Neural crest cell (in vitro differentiated cells): ENCODE measurements around the gene GABBR1. TPM values are rescaled to one million over a fixed set of nuclear protein-coding genes. Genes with fewer than 3 reads are reported as not detected.

Source experiments
- DNase-seq: peaks from one replicate; pipeline ENCODE4 v3.0.0; 2021; ENCODE audit warnings: low read depth, mixed read lengths, low spot score
- H3K27ac Mint-ChIP-seq: one replicate; pipeline ENCODE4 v1.8.0; 2021; ENCODE audit warnings: mild to moderate bottlenecking, mixed read lengths; ENCODE audit not compliant: unreplicated experiment
- H3K27me3 Mint-ChIP-seq: 2 replicates; pipeline ENCODE4 v1.8.0; 2021; ENCODE audit warnings: low read depth, mild to moderate bottlenecking, mixed read lengths
- H3K36me3 Mint-ChIP-seq: 2 replicates; pipeline ENCODE4 v1.8.0; 2021; ENCODE audit warnings: low read depth, mild to moderate bottlenecking, mixed read lengths
- H3K4me1 Mint-ChIP-seq: 2 replicates; pipeline ENCODE4 v1.8.0; 2021; ENCODE audit warnings: mixed read lengths
- H3K4me3 Mint-ChIP-seq: one replicate; pipeline ENCODE4 v1.8.0; 2021; ENCODE audit warnings: mild to moderate bottlenecking, mixed read lengths
- H3K9me3 Mint-ChIP-seq: 2 replicates; pipeline ENCODE4 v1.8.0; 2021; ENCODE audit warnings: mixed read lengths
- total RNA-seq: library from RNA; stranded (reverse); gene quantifications from 2 replicates; pipeline ENCODE4 v1.2.1, GENCODE V29; 2021
- TF ChIP-seq, protein P1 (sequence below): fragments of 200-600 bp; sonication (generic); conservative IDR thresholded peaks from 2 replicates; pipeline ENCODE4 v1.5.0; 2021; ENCODE audit warnings: antibody characterized with exemption, mild to moderate bottlenecking

Gene GABBR1
- total RNA-seq, 1 donor from 2014 or later = 79.7 TPM

DNA sequence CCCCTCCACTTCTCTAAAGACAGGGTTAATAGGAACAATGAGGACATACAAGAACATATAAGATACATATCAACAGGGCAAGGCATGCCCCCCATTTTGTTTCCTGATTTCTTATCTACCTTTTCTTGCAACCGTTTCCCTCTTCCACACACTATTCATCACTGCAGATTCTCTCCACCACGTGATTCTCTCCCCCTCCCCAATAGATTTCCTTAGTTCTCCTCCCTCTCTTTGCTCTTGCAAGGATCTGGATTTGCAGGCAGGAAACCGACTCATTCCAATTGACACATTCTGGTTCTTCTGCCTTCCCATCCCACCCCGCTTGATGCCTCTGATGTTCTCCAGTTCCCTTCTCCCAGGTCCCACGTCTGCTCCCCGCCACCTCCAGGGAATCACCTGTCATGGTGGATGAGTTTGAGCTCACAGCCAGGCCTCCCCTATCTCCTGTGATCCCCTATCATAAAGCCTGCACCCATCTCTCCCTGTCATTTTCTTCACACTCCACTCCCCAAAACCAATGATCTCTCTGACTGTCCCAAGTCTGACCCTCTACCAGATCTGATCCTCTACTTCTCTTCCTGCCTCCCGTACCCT is 7.5 kb downstream of the GABBR1 start:
- Mint-ChIP-seq H3K27me3 (peaks cover 22% of the 10 kb centered on the region), H3K4me1 (peaks cover 75% of the 10 kb centered on the region), H3K4me3 (peak overlapping the region; percentile 87), H3K36me3 (peaks cover 35% of the 10 kb centered on the region), H3K27ac (no peak overlapping the region), H3K9me3 (no peaks in the 10 kb centered on the region)
- TF ChIP-seq, protein P1, sequence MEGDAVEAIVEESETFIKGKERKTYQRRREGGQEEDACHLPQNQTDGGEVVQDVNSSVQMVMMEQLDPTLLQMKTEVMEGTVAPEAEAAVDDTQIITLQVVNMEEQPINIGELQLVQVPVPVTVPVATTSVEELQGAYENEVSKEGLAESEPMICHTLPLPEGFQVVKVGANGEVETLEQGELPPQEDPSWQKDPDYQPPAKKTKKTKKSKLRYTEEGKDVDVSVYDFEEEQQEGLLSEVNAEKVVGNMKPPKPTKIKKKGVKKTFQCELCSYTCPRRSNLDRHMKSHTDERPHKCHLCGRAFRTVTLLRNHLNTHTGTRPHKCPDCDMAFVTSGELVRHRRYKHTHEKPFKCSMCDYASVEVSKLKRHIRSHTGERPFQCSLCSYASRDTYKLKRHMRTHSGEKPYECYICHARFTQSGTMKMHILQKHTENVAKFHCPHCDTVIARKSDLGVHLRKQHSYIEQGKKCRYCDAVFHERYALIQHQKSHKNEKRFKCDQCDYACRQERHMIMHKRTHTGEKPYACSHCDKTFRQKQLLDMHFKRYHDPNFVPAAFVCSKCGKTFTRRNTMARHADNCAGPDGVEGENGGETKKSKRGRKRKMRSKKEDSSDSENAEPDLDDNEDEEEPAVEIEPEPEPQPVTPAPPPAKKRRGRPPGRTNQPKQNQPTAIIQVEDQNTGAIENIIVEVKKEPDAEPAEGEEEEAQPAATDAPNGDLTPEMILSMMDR = no peak
- no peak for DNase-seq

DNA sequence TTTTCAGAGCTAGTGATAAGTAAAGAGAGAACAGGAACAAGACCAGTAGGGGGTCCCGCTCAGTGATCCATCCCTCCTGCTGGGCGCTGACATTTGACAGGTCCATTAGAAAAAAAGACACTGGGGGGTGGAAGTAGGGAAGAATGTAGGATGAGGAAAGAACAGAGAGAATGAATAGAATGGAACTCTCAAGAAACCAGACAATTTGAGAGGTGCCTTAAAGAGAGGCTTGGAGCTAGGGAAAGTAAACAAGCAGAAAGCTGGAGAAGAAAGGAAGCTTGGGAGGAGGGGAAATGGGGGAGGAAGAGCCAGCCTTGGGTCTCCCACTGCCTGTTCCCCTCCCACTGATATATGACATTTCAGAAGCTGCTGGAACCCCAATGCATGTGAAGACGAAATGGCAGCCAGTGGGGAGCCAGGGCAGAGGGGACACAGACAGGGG is 8.4 kb downstream of the GABBR1 start:
- H3K27me3 Mint-ChIP-seq = peaks cover 16% of the 10 kb centered on the region
- no peak for DNase-seq
- TF ChIP-seq, protein P1 = no peak
- H3K9me3 Mint-ChIP-seq = no peaks in the 10 kb centered on the region
- peak overlapping the region; percentile 42 for H3K4me3 Mint-ChIP-seq
- H3K27ac Mint-ChIP-seq = no peak overlapping the region
- peaks cover 66% of the 10 kb centered on the region for H3K4me1 Mint-ChIP-seq
- peaks cover 40% of the 10 kb centered on the region for H3K36me3 Mint-ChIP-seq

GRCh38 chr6:29620630-29621029 is 12.4 kb downstream of the GABBR1 start:
- peaks cover 54% of the 10 kb centered on the region for H3K36me3 Mint-ChIP-seq
- H3K4me1 Mint-ChIP-seq = peaks cover 36% of the 10 kb centered on the region
- TF ChIP-seq, protein P1 = no peak
- no peak for DNase-seq
- H3K4me3 Mint-ChIP-seq = no peak overlapping the region
- no peaks in the 10 kb centered on the region for H3K9me3 Mint-ChIP-seq
- peaks cover 6% of the 10 kb centered on the region for H3K27me3 Mint-ChIP-seq
- H3K27ac Mint-ChIP-seq = no peak overlapping the region

DNA sequence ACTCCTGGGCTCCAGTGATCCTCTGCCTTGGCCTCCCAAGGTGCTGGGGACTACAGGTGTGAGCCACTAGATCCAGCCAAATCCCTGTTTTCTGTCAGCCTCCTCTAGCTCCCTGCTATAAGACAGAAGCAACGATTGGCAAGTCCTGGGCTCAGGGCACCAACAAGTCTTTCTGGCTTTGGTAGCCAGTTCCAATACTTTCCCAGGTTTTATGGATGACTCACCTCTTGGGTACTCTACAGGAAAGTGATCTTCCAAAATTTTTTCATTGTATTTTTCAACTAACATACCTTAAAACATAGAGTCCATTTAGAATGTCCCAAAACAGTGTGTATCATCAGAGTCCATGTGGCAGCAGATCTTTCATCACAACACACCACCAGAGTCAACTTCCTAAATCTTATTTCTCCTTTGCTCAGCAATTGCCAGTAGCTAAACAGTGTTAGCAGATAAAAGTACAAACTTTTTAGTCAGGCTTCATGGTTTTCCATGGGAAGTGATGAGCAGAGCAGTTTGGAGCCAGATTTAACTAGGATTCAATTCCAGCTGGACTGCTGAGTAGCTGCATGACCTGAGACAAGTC is 13.3 kb downstream of the GABBR1 start:
- no peak overlapping the region for H3K27ac Mint-ChIP-seq
- peaks cover 27% of the 10 kb centered on the region for H3K4me1 Mint-ChIP-seq
- H3K36me3 Mint-ChIP-seq = peaks cover 54% of the 10 kb centered on the region
- no peak overlapping the region for H3K4me3 Mint-ChIP-seq
- H3K27me3 Mint-ChIP-seq = no peaks in the 10 kb centered on the region
- TF ChIP-seq, protein P1 = no peak
- H3K9me3 Mint-ChIP-seq = no peaks in the 10 kb centered on the region
- no peak for DNase-seq

DNA sequence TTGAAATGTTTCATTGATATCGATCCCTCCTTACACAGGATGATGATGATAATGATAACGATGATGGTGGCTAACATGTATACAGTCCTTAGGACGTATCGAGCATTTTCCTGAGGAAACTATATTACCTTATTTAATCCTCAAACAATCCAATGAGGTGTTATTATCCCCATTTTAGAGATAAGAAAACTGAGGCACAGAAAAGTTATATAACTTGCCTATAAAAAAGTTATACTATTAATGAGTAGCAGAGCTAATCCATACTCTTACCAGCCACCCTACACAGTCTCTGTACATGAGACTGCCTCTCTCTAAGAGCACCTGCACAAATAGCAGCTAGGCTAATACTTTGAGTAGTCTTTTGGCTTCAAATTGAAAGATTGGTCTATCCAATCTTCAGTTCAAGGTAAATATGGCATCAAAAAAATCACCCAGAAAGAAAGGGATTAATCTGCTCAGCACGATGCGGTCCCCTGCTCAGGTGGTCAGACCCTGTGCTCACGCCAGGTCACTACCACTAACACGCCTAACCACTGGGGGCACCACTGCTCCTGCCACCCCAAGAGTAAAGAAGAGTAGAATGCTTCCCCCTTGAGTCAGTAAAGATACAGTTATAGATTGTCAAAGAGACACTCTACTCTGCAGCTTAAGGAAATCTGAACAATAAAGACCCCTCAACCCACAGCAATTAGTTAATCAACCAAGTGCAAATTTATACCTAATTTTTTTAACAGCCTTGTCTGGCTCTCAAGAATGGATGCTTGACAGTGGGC is 15.0 kb downstream of the GABBR1 start:
- no peak for DNase-seq
- Mint-ChIP-seq H3K36me3 (peaks cover 53% of the 10 kb centered on the region), H3K9me3 (no peaks in the 10 kb centered on the region), H3K4me1 (peaks cover 10% of the 10 kb centered on the region), H3K27me3 (no peaks in the 10 kb centered on the region), H3K27ac (no peak overlapping the region), H3K4me3 (no peak overlapping the region)
- TF ChIP-seq, protein P1 = peak; percentile 32
